Mesothelial cell of epicardium (in vitro differentiated cells): ENCODE data around the gene CCR5. TPM values are rescaled to one million over a fixed set of nuclear protein-coding genes. Genes with fewer than 3 reads are reported as not detected.

ENCODE experiments used
- DNase-seq, 2 experiments: peaks; one replicate each; pipeline ENCODE4 v3.0.0; 2021; ENCODE audit warnings: low spot score in 2 of 2; ENCODE audit not compliant: unreplicated experiment in 2 of 2
- H3K27ac Mint-ChIP-seq: 2 replicates; pipeline ENCODE4 v1.8.0; 2021; ENCODE audit warnings: mixed read lengths
- H3K27me3 Mint-ChIP-seq: 2 replicates; pipeline ENCODE4 v1.8.0; 2021; ENCODE audit warnings: low read depth, mixed read lengths
- H3K36me3 Mint-ChIP-seq: 2 replicates; pipeline ENCODE4 v1.8.0; 2021; ENCODE audit warnings: mixed read lengths
- H3K4me1 Mint-ChIP-seq: 2 replicates; pipeline ENCODE4 v1.8.0; 2021; ENCODE audit warnings: mixed read lengths
- H3K4me3 Mint-ChIP-seq: 2 replicates; pipeline ENCODE4 v1.8.0; 2021; ENCODE audit warnings: mild to moderate bottlenecking, moderate library complexity, mixed read lengths
- H3K9me3 Mint-ChIP-seq: 2 replicates; pipeline ENCODE4 v1.8.0; 2021; ENCODE audit warnings: mixed read lengths
- total RNA-seq: library from RNA; stranded (reverse); gene quantifications from 3 replicates; pipeline ENCODE4 v1.2.1, GENCODE V29; 2021
- TF ChIP-seq, protein P1 (sequence below): fragments of 200-600 bp; sonication (generic); IDR thresholded peaks from one replicate; pipeline ENCODE4 v1.5.0; 2021; ENCODE audit warnings: antibody characterized with exemption; ENCODE audit not compliant: unreplicated experiment

The CCR5 gene
- total RNA-seq, 1 donor from 2014 or later, result not detected

GRCh38 chr3:46371519-46372340, 984 bp downstream of the CCR5 start:
- DNase-seq, result no peak
- Mint-ChIP-seq H3K27me3 (peaks cover 56% of the 10 kb centered on the region), H3K4me3 (no peak overlapping the region), H3K4me1 (peaks cover 7% of the 10 kb centered on the region), H3K27ac (no peak overlapping the region), H3K36me3 (no peaks in the 10 kb centered on the region), H3K9me3 (no peaks in the 10 kb centered on the region)
- TF ChIP-seq, protein P1, sequence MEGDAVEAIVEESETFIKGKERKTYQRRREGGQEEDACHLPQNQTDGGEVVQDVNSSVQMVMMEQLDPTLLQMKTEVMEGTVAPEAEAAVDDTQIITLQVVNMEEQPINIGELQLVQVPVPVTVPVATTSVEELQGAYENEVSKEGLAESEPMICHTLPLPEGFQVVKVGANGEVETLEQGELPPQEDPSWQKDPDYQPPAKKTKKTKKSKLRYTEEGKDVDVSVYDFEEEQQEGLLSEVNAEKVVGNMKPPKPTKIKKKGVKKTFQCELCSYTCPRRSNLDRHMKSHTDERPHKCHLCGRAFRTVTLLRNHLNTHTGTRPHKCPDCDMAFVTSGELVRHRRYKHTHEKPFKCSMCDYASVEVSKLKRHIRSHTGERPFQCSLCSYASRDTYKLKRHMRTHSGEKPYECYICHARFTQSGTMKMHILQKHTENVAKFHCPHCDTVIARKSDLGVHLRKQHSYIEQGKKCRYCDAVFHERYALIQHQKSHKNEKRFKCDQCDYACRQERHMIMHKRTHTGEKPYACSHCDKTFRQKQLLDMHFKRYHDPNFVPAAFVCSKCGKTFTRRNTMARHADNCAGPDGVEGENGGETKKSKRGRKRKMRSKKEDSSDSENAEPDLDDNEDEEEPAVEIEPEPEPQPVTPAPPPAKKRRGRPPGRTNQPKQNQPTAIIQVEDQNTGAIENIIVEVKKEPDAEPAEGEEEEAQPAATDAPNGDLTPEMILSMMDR, result no peak

DNA sequence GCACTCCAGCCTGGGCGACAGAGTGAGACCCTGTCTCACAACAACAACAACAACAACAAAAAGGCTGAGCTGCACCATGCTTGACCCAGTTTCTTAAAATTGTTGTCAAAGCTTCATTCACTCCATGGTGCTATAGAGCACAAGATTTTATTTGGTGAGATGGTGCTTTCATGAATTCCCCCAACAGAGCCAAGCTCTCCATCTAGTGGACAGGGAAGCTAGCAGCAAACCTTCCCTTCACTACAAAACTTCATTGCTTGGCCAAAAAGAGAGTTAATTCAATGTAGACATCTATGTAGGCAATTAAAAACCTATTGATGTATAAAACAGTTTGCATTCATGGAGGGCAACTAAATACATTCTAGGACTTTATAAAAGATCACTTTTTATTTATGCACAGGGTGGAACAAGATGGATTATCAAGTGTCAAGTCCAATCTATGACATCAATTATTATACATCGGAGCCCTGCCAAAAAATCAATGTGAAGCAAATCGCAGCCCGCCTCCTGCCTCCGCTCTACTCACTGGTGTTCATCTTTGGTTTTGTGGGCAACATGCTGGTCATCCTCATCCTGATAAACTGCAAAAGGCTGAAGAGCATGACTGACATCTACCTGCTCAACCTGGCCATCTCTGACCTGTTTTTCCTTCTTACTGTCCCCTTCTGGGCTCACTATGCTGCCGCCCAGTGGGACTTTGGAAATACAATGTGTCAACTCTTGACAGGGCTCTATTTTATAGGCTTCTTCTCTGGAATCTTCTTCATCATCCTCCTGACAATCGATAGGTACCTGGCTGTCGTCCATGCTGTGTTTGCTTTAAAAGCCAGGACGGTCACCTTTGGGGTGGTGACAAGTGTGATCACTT, 2.0 kb downstream of the CCR5 start:
- peaks cover 7% of the 10 kb centered on the region for H3K4me1 Mint-ChIP-seq
- DNase-seq, result no peak
- H3K36me3 Mint-ChIP-seq, result no peaks in the 10 kb centered on the region
- H3K4me3 Mint-ChIP-seq, result no peak overlapping the region
- H3K27ac Mint-ChIP-seq, result no peak overlapping the region
- TF ChIP-seq, protein P1, result no peak
- no peaks in the 10 kb centered on the region for H3K9me3 Mint-ChIP-seq
- peaks cover 61% of the 10 kb centered on the region for H3K27me3 Mint-ChIP-seq

- Mint-ChIP-seq H3K4me3 (no peak overlapping the region), H3K4me1 (peaks cover 7% of the 10 kb centered on the region), H3K36me3 (no peaks in the 10 kb centered on the region), H3K9me3 (no peaks in the 10 kb centered on the region), H3K27ac (no peak overlapping the region), H3K27me3 (peaks cover 52% of the 10 kb centered on the region)
- TF ChIP-seq, protein P1, result no peak
- no peak for DNase-seq
Observed at GRCh38 chr3:46374755-46375154, 4.0 kb downstream of the CCR5 start.

DNA sequence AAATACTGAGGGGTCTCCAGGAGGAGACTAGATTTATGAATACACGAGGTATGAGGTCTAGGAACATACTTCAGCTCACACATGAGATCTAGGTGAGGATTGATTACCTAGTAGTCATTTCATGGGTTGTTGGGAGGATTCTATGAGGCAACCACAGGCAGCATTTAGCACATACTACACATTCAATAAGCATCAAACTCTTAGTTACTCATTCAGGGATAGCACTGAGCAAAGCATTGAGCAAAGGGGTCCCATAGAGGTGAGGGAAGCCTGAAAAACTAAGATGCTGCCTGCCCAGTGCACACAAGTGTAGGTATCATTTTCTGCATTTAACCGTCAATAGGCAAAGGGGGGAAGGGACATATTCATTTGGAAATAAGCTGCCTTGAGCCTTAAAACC, 4.5 kb downstream of the CCR5 start:
- no peaks in the 10 kb centered on the region for H3K36me3 Mint-ChIP-seq
- TF ChIP-seq, protein P1, result no peak
- H3K27ac Mint-ChIP-seq, result no peak overlapping the region
- no peak overlapping the region for H3K4me3 Mint-ChIP-seq
- H3K27me3 Mint-ChIP-seq, result peaks cover 54% of the 10 kb centered on the region
- DNase-seq, result no peak
- H3K9me3 Mint-ChIP-seq, result no peaks in the 10 kb centered on the region
- peaks cover 4% of the 10 kb centered on the region for H3K4me1 Mint-ChIP-seq

- DNase-seq, result no peak
- H3K36me3 Mint-ChIP-seq, result no peaks in the 10 kb centered on the region
- H3K4me3 Mint-ChIP-seq, result no peak overlapping the region
- peaks cover under 1% of the 10 kb centered on the region for H3K4me1 Mint-ChIP-seq
- TF ChIP-seq, protein P1, result no peak
- no peak overlapping the region for H3K27ac Mint-ChIP-seq
- peaks cover 56% of the 10 kb centered on the region for H3K27me3 Mint-ChIP-seq
- no peaks in the 10 kb centered on the region for H3K9me3 Mint-ChIP-seq
Observed at GRCh38 chr3:46375814-46376213, 5.1 kb downstream of the CCR5 start.
